HG02970 (cell line): Measurements from ENCODE around the gene TBL1X.

Experiments used
- ATAC-seq: cut with Tn5 transposase; IDR thresholded peaks from one replicate; pipeline ENCODE4 v1.9.1; 2021; ENCODE audit warnings: mild to moderate bottlenecking, moderate library complexity, moderate number of reproducible peaks; ENCODE audit not compliant: unreplicated experiment, low FRiP score

The TBL1X gene

GRCh38 chrX:9687899-9688298 lies 223.0 kb downstream of the TBL1X start:
- no peak for ATAC-seq

GRCh38 chrX:9688833-9689232 lies 224.0 kb downstream of the TBL1X start:
- no peak for ATAC-seq

GRCh38 chrX:9690046-9690445 lies 225.2 kb downstream of the TBL1X start:
- ATAC-seq = no peak

DNA sequence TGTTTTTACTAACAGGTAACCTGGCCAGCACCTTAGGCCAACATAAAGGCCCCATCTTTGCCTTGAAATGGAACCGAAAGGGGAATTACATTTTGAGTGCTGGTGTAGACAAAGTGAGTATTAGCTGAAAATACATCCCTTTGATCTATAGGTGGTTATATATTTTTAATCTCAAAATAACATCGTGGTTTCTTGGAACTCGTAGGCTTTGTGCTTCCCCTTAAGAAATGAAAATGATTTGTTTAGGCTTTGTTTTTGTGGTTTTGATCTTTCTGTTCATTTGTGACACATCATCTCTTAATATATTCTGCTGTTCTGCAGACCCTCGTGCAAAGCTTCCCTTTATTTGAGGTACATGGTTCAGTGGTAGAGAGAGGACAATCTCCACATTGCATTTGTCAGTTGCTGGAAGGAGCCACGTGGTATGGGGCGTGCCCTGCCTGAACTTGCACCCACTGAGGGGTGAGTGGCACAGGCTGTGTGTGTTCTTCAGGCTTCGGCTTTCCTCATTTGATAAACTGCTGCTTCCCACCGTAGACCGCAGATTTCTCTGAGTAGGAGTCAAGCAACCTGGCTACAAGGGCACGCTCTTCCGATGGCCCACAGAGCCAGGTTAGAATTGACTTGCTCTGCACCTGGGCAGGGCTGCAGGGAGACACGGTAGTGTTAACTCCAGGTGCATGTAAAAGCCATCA lies 228.6 kb downstream of the TBL1X start:
- no peak for ATAC-seq

DNA sequence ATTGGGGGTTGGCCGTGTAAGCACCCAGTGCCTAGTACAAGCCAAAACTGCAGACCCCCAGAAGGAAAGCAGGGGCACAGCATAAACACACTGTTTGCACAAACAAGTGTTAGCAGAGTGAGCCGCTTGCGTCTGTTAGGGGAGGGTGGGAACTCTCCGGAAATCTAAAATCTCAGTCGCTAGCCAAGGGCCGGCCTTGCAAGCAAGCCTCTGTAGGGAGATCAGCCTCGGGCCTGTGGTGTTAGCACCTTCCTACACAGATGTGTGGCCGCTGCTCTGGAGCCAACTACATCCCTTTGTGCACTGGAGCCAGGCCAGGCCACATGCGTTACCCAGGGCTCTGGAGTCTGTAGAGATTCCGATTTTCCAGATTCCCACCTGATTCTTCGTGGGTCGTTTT lies 233.7 kb downstream of the TBL1X start:
- no peak for ATAC-seq

DNA sequence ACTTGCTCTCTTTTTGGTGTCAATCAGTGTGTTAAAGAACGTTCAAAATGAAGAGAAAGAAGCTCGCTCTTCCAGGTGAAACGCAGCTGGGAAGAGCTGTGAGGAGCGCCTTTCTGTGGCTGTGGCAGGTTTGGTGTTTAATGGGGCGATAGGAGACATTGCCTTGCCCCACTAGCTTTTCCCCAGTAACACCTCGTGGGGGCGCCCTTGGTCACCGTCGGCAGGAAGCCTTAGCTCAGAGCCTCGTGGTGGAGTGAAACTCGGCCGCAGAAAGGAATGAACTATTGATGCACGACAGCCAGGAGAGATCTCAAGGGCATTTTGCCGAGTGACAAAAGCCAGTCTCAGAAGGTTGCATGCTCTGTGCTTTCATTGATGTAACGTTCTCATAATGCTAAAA lies 235.7 kb downstream of the TBL1X start:
- ATAC-seq = no peak

DNA sequence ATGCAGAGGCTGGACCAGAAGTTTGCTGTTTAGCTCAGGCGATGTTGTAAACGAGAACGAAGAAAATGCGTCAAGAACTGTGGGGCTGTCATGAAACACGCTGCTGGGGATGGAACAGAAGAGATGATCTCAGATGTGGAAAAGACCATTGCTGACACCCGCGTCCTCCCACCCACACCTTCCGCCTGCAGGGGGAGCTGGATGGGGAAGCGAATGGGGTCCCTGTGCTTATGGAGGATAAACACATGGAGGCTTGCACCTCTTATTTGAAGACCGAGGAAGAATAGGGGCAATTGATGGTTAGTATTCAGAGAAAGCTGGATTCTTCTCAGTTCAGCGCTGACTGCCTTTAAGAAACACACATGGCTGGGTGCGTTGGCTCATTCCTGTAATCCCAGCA lies 236.9 kb downstream of the TBL1X start:
- ATAC-seq = no peak

GRCh38 chrX:9703406-9703805 lies 238.5 kb downstream of the TBL1X start:
- ATAC-seq = no peak

DNA sequence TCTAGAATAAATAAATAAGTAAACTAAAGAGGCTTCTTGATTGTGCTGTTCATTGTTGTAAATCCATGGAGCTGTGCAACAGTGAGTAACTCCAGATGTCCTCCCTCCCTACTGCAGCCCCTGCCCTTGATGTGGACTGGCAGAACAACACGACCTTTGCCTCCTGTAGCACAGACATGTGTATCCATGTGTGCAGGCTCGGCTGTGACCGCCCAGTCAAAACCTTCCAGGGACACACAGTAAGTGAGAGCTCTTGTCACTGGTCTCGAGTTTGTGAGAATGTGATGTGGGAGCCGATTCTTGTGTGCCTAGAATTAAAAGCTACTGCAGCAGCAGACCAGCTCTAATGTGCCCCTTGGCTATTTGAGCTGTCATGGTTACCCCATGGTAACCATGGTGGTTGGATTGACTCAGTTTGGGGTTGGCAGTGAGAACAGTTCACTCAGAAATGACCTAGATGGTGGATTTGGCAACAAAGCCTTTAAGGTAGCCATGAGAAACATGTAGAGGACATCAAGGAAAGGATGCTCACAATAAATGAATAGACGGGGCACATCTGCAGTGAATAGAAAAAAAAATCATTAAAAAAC lies 240.1 kb downstream of the TBL1X start:
- ATAC-seq = no peak

DNA sequence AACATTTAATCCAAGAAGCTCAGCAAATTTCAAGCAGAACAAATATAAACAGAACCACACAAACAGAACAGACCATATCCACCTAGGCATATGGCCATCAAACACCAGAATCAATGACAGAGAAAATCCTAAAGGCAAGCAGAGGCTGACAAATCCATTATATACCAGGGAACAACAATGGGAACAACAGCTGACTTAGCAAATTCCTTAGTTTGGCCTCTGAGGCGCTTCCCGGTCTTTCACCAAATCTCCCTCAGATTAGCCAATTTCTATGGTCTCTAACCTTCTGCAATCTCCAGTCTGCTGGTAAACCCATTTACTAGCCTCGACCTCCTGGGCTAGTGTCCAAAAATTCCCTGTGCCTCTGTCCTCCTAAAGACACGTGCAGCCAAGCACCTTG lies 241.6 kb downstream of the TBL1X start:
- no peak for ATAC-seq

- no peak for ATAC-seq
Observed at GRCh38 chrX:9707306-9708033, 242.6 kb downstream of the TBL1X start.

DNA sequence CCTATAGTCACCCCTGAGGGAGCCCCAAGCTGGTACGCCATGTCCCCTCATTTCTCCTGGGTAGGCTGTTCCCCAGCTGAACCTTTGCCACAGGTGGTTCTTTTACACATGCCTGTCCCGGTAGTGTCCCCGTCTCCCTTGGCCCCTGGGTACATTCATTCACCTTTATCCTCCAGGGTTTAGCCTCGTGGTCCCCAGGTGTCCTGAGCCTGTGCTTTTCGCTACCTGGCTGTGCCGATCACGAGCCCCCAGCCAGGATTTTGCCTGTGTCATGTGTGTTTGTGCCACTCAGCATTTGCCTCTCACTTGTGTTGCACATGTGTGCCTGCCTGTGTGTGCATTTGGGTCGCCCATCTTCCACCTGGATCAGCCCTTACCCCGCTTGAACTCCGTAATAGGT lies 243.2 kb downstream of the TBL1X start:
- no peak for ATAC-seq

- ATAC-seq = no peak
Observed at GRCh38 chrX:9708923-9709553, 244.2 kb downstream of the TBL1X start.

GRCh38 chrX:9710332-9710731 lies 245.5 kb downstream of the TBL1X start:
- no peak for ATAC-seq

GRCh38 chrX:9717376-9717775 lies 252.5 kb downstream of the TBL1X start:
- no peak for ATAC-seq

GRCh38 chrX:9724711-9725110 lies 259.9 kb downstream of the TBL1X start:
- no peak for ATAC-seq

DNA sequence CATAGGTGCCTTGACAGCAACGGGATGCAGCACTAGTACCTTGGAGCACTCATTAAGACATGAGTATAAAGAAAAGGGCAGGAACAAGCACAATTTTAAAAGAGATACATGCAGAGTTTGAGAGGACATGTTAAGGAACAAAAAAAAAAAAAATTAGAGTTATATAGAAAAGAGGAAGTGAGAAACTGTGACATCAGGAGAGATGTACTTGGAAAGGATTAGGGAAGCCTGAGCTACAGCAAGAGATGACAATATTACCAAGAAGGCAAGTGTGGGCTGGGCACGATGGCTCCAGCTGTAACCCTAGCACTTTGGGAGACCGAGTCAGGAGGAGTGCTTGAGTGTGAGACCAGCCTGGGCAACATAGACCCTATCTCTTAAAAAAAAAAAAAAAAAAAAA lies 263.4 kb downstream of the TBL1X start:
- no peak for ATAC-seq

DNA sequence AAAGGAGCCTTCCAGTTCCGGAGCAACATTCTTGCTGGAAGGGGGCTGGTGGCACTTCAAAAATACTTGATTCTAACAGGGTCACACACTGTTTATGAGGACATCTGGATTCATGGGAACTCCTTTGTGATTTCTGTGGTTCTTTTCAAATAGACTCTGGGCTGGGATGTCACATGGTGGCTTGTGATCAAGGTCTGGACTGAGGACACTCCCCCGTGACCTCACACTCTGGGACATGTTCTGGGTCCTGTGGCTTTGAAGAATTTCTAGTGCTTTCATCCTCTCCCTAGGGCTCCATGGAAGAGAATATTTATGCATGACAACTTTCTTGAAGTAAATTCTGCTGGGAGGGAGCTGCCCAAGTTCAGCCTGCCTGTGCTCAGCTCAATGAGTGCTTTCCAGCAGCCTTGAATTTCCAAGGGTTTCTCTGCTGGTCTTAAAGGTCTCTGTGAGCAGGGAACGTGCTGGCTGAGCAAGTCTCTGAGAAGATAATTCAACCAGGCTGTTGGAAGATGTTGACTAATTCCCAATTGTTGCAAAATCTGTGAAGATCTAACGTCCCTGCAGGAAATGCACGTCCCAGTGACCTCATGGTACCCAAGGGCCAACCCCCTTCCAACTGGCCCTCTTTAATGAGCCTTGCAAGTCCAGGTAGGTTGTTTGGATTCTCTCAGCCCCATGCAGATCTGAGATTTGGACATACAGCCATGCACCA lies 264.5 kb downstream of the TBL1X start:
- no peak for ATAC-seq

DNA sequence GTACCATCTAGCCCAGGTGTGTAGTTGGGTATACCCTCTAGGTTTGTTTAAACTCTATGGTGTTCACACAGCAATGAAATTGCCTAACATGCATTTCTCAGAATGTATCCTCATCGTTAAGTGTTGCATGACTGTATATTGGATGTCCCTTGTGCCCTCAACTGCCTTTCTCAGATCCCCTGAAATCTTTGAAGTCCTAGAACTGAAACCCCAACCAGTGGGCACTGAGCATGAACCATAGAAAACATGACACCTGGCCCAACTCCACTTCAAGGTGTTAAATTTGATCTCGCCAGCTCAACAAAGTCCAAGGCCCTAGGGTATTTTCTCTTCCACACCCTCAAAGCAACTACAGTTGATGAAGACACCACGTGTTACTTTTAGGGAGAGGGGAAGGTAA lies 265.2 kb downstream of the TBL1X start:
- ATAC-seq = no peak

DNA sequence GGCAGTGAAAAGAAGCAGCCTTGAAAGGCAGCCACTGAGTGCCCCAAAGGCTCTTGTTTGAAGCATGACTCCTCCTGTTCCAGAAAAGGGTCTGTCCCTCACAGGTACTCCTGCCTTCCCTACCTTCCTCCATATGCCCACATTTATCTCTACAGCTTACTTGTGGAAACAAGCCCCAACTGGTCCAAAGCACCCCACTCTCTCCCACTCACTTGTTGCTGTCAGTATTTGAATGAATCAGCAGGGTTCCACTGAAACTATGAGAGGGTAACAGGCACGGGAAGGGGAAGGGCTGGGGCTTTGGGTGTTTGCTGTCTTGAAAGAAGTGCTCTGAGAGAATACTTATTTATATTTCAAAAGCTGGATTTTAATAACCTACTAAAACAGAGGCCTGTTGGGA lies 265.9 kb downstream of the TBL1X start:
- ATAC-seq = no peak

DNA sequence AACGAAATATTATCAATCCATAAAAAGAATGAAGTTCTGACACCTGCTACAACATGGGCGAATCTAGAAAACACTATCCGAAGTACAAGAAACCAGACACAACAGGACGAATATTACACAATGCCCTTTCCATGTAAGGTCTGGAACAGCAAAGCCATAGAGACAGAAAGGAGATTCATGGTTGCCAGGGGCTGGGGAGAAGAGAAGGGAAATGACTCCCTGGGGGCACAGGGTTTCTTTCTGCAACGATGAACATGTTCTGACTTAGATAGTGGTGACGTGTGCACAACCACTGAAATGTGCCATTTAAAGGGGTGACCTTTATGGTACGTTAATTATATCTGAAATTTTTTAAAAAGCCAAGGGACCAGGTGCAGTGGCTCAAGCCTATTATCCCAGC lies 272.5 kb downstream of the TBL1X start:
- no peak for ATAC-seq
